Measurements from ENCODE around the gene ZSCAN20.
"Not testable (repeated sequence)": the region's sequence is repeated elsewhere in the genome, so short reads cannot be mapped to it uniquely, and the experiment has no call there.

The ZSCAN20 gene

DNA sequence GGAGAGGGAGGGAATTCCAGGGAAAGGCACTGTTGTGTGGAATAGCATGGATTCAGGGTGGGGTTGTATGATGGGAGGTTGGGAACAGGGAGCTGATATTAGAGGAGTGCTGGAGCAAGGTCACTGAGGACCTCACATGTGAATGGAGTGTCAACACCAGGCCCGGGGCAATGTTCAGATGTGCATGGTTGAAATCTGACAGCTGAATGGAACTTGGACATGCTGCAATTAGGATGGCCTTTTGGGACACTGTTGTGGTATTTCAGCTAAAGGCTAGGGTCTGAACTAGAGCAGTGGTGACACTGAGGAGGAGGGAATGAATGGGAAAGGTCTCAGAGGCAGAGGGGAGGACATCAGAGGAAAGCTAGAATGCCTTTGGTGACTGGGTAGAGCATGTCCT lies 25.0 kb downstream of the ZSCAN20 start:
- DNase-seq, result no peak

DNA sequence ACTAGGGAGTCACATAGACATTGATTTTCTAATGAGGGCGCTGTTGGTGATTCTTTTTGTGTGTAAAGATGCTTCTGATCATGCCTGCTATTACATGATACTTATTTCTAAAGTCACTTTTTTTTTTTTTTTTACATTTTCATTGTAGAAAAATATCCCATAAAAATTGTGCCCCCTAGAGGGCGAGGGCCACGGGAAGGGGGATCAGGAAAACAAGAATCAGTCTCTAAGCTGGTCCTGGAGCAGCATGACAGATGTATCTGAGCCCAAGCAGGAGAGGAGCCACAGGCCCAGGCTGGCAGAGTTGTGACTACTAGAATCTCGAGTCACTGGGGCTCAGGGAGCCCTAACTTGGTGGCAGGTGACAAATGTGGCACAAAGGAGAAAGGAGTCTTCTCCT lies 28.1 kb downstream of the ZSCAN20 start:
- no peak for DNase-seq

DNA sequence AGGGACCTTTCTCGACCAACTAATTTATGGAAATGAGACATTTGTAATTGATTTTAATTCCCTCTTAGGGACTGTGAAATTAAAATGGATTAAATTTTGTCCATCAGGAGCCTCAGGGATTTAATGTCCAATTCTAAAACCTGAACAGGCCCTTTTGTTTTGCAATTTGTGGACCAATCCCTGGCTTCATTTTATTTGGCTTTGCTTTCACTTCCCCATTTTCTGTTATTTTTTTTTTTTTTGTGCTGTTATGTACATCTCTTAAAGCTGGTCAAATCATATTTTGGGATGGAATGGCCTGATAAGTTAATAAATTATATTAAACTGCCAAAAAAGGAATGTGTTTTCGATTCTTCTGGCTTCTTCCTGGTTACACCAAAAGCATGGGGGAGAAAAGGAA lies 28.9 kb downstream of the ZSCAN20 start:
- no peak for DNase-seq

DNA sequence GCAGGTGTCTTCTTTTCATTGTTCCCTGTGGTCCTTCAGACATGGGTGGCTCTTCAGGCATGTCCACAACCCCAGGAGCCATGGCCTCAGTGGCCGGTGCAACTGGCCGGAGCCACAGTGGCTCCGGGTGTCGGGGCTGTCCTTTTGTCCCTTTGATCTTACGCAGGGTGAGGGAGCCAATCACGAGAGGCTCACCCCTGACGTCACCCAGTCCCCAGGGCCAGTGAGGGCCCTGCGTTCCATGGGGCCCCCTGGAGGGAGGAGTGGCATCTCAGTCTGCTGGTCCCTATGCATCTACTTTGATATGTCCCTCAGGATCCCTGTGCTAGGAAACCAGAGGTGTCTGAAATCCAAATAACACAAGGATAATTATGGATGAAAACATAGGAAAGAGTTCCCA lies 29.3 kb downstream of the ZSCAN20 start:
- no peak for DNase-seq

- DNase-seq, result no peak
Observed at GRCh38 chr1:33502726-33503125, 30.3 kb downstream of the ZSCAN20 start.

DNA sequence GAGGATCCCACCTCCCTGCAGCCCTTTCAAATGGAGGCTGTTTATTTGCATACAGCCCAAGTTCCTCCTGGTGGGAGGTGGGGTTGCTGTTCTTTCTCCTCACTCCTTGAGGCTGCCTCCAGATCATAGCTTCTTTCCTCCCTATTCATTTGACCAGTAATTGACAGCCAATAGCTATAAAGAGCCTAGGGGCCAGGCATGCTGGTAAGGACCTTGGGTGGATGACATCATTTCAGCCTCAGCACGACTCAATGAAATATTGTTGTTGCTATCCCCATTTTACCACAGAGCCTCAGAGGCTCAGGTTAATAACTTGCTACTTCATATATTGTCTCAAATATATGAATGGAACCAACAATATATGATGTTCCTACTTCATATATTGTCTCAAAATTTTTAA lies 31.1 kb downstream of the ZSCAN20 start:
- no peak for DNase-seq

DNA sequence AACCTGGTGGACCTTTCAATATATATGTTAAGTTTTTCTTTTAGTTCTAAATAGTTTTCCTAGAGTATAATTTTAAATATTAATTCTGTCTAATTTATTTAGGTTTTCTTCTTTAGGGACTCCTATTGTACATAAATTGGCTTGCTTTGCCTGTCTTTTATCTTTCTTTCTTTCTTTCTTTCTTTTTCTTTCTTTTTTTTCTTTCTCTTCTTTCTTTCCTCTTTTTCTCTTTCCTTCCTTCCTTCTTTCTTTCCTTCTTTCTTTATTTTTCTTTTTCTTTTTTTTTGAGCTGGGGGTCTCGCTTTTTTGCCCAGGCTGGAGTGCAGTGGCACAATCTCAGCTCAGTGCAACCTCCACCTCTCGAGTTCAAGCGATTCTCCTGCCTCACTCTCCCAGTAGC lies 35.2 kb downstream of the ZSCAN20 start:
- no peak for DNase-seq

- DNase-seq, result no peak
Observed at GRCh38 chr1:33508151-33508550, 35.7 kb downstream of the ZSCAN20 start.

- DNase-seq, result not testable (repeated sequence)
Observed at GRCh38 chr1:33509276-33509675, 36.8 kb downstream of the ZSCAN20 start.

- no peak for DNase-seq
Observed at GRCh38 chr1:33512226-33513011, 40.0 kb downstream of the ZSCAN20 start.

GRCh38 chr1:33515112-33515511 lies 42.7 kb downstream of the ZSCAN20 start:
- no peak for DNase-seq

DNA sequence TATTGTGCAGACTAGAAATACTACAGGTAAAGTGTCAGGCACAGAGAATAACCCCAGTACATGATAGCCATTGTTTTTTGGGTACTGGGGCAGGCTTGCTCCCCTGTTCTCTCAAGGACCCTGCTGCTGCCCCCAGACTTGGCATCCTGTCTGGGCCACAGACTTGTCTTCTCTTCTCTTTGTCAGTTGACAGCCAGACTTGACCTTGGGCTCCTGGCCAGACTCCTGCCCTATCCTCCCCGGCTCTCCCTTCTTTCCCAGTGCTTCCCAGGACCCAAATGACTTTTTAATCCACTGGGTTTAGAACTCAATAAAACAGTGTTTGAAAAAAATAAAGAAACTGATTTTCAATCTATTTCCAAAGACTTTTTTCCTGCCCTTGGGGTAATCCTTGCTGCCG lies 43.2 kb downstream of the ZSCAN20 start:
- no peak for DNase-seq

DNA sequence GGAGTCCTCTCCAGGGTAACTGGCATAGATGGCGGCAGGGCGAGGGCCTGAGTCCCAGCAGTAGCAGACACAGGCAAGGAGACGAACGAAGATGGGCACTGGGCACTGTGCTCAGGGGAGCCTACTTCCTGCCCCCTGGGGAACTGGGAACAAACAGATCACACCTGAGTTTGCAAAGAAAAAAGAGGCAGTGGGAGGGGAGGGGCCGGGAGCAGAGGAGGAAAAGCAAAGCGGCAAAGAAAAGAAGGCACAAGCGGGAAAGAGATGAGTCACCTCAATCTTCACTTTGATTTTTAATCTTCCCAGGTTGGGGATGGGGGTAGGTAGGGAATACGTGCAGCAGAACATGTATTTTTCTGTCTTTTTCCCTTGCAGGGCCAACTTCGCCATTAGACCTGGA lies 44.0 kb downstream of the ZSCAN20 start:
- no peak for DNase-seq

- no peak for DNase-seq
Observed at GRCh38 chr1:33516891-33517567, 44.6 kb downstream of the ZSCAN20 start.

DNA sequence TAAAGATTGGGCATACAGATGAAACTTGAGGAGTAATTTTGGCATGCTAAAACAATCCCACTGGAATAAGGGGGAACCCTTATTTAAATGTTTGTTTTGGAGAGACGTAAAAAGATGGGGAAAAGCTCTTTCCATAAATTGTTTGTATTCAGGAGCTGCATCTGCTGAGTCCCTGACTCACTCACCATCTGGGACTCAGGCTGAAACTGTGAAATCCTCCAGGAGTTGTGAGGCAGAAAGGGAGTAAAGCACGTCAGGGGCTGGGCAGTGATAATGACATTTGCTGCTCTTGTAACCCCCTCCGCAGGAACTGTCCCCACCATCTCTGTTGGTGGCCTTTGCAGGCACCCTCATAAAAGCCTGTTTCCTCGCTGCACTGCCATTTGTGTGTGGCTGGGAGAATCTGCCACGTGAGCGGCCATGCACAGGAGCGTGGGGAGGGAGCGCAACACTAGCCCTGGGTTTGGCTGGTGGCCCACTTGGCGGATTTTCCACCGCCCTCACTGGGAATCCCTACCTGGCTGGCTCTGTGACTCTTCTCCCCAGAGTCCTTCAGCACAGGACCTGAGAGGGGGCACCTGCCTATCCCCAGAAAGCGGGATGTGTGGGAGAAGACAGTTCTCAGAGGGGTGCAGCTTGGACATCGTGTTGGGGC lies 45.3 kb downstream of the ZSCAN20 start:
- no peak for DNase-seq

DNA sequence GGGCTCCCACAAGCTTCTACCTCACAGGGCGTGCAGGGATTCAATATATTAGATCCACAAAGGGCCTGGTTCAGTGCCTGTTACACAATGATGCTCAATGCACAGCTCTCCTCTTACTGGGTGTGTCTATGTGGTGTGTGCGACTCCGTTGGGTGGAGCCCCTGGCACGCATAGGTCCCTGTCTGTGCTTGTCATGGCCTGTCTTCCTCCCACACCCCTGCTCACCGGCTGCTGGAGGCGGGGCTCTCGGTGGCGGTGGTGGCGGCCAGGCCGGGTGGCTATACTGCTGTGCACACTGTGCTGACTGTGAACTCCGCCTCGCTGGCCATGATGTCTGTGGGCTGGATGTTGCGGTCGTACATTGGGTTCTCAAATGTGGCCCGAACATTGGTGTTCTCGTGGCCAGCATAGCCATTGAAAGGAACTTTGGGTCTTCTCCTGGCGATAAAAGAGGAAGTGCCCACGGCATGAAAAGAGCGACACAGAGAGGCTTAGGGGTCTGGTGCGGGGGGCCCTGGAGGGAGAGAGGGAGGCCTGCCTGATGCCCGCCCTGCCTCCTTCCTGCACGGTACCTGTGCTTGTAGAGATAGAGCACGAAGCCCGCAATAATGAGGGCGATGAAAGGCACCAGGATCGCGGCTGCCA lies 46.9 kb downstream of the ZSCAN20 start:
- no peak for DNase-seq

GRCh38 chr1:33524586-33524985 lies 52.1 kb downstream of the ZSCAN20 start:
- no peak for DNase-seq

DNA sequence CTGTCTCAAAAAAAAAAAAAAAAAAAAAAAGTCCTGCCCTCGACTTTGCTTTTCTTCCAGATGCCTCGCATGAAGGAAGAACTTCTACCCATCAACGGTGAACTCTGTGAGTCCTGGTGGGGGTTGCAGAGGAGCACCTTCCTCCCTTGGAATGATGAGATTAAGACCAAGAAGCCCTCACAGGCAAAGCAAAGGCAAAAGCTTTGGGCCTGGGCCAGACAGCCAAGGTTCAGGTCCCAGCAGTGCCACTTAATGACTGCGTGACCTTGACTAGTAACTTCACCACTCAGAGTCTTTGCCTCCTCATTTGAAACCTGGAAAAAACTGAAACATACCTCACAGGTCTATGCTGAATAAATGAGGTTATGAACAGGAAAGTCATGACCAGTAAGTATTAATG lies 55.5 kb downstream of the ZSCAN20 start:
- no peak for DNase-seq

DNA sequence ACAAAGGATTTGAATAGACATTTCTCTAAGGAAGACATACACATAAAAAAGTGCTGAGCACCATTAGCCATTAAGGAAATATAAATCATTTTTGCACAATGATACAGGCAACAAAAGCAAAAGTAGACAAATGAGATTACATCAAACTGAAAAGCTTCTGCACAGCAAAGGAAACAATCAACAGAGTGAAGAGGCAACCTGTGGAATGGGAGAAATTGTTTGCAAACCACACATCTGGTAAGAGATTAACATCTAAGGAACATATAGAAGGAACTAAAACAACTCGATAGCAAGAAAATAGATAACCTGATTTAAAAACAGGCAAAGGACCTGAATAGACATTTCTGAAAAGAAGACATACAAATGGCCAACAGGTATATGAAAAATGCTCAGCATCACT lies 57.5 kb downstream of the ZSCAN20 start:
- DNase-seq, result no peak

GRCh38 chr1:33532250-33532649 lies 59.8 kb downstream of the ZSCAN20 start:
- no peak for DNase-seq

GRCh38 chr1:33532936-33533335 lies 60.5 kb downstream of the ZSCAN20 start:
- DNase-seq, result no peak

- DNase-seq, result no peak
Observed at GRCh38 chr1:33535334-33535733, 62.9 kb downstream of the ZSCAN20 start.

GRCh38 chr1:33537885-33538284 lies 65.4 kb downstream of the ZSCAN20 start:
- no peak for DNase-seq

- no peak for DNase-seq
Observed at GRCh38 chr1:33541966-33542365, 69.5 kb downstream of the ZSCAN20 start.
